CD1c-positive myeloid dendritic cell (primary cell): ENCODE data around the gene ABLIM2.

ENCODE experiments used
- DNase-seq: peaks from one replicate; pipeline ENCODE4 v3.0.0-alpha.2; 2016; ENCODE audit errors: extremely low spot score

ABLIM2 gene

GRCh38 chr4:8047837-8048678 lies 110.6 kb downstream of the ABLIM2 start:
- no peak for DNase-seq

- no peak for DNase-seq
Measured at GRCh38 chr4:8046925-8047541, 111.6 kb downstream of the ABLIM2 start.

GRCh38 chr4:8045909-8046308 lies 112.7 kb downstream of the ABLIM2 start:
- DNase-seq = no peak

GRCh38 chr4:8044699-8045098 lies 113.9 kb downstream of the ABLIM2 start:
- no peak for DNase-seq

- DNase-seq = no peak
Measured at GRCh38 chr4:8044244-8044643, 114.4 kb downstream of the ABLIM2 start.

GRCh38 chr4:8043596-8043995 lies 115.0 kb downstream of the ABLIM2 start:
- no peak for DNase-seq

- DNase-seq = no peak
Measured at GRCh38 chr4:8041868-8042267, 116.7 kb downstream of the ABLIM2 start.

- no peak for DNase-seq
Measured at GRCh38 chr4:8041172-8041571, 117.4 kb downstream of the ABLIM2 start.

GRCh38 chr4:8040607-8041006 lies 118.0 kb downstream of the ABLIM2 start:
- no peak for DNase-seq

GRCh38 chr4:8039853-8040252 lies 118.8 kb downstream of the ABLIM2 start:
- no peak for DNase-seq

- DNase-seq = no peak
Measured at GRCh38 chr4:8039290-8039689, 119.3 kb downstream of the ABLIM2 start.

GRCh38 chr4:8038719-8039251 lies 119.8 kb downstream of the ABLIM2 start:
- DNase-seq = no peak

GRCh38 chr4:8038083-8038482 lies 120.5 kb downstream of the ABLIM2 start:
- no peak for DNase-seq

- no peak for DNase-seq
Measured at GRCh38 chr4:8037150-8037769, 121.4 kb downstream of the ABLIM2 start.

- no peak for DNase-seq
Measured at GRCh38 chr4:8035371-8035780, 123.2 kb downstream of the ABLIM2 start.

GRCh38 chr4:8033829-8034528 lies 124.6 kb downstream of the ABLIM2 start:
- no peak for DNase-seq

- DNase-seq = no peak
Measured at GRCh38 chr4:8033067-8033755, 125.4 kb downstream of the ABLIM2 start.

GRCh38 chr4:8032381-8032780 lies 126.2 kb downstream of the ABLIM2 start:
- DNase-seq = no peak

- no peak for DNase-seq
Measured at GRCh38 chr4:8030121-8030781, 128.4 kb downstream of the ABLIM2 start.

GRCh38 chr4:8029689-8030088 lies 128.9 kb downstream of the ABLIM2 start:
- DNase-seq = no peak
